HG03196 (cell line): ENCODE measurements around the gene AGAP1.
"Not testable (repeated sequence)": the region's sequence is repeated elsewhere in the genome, so short reads cannot be mapped to it uniquely, and the experiment has no call there.

Experiments used
- ATAC-seq: cut with Tn5 transposase; IDR thresholded peaks from one replicate; pipeline ENCODE4 v1.9.1; 2021; ENCODE audit not compliant: unreplicated experiment

Gene AGAP1

GRCh38 chr2:235926229-235926628 is 432.4 kb downstream of the AGAP1 start:
- no peak for ATAC-seq

GRCh38 chr2:235928751-235929370 is 435.0 kb downstream of the AGAP1 start:
- no peak for ATAC-seq

GRCh38 chr2:235930701-235931100 is 436.9 kb downstream of the AGAP1 start:
- no peak for ATAC-seq

- no peak for ATAC-seq
Observed at GRCh38 chr2:235931676-235932075, 437.8 kb downstream of the AGAP1 start.

GRCh38 chr2:235934059-235934773 is 440.4 kb downstream of the AGAP1 start:
- ATAC-seq, result no peak

GRCh38 chr2:235934774-235935484 is 441.1 kb downstream of the AGAP1 start:
- ATAC-seq, result no peak

- ATAC-seq, result no peak
Observed at GRCh38 chr2:235935773-235936172, 441.9 kb downstream of the AGAP1 start.

GRCh38 chr2:235936493-235936892 is 442.6 kb downstream of the AGAP1 start:
- no peak for ATAC-seq

GRCh38 chr2:235937087-235937486 is 443.2 kb downstream of the AGAP1 start:
- no peak for ATAC-seq

- no peak for ATAC-seq
Observed at GRCh38 chr2:235937526-235937925, 443.7 kb downstream of the AGAP1 start.

GRCh38 chr2:235937936-235938335 is 444.1 kb downstream of the AGAP1 start:
- ATAC-seq, result no peak

GRCh38 chr2:235938611-235939010 is 444.8 kb downstream of the AGAP1 start:
- ATAC-seq, result no peak

GRCh38 chr2:235939471-235939870 is 445.6 kb downstream of the AGAP1 start:
- ATAC-seq, result no peak

- ATAC-seq, result no peak
Observed at GRCh38 chr2:235940330-235940729, 446.5 kb downstream of the AGAP1 start.

GRCh38 chr2:235944591-235944990 is 450.7 kb downstream of the AGAP1 start:
- ATAC-seq, result no peak

GRCh38 chr2:235945608-235946140 is 451.8 kb downstream of the AGAP1 start:
- ATAC-seq, result no peak

- ATAC-seq, result no peak
Observed at GRCh38 chr2:235946590-235946989, 452.7 kb downstream of the AGAP1 start.

- not testable (repeated sequence) for ATAC-seq
Observed at GRCh38 chr2:235947055-235947454, 453.2 kb downstream of the AGAP1 start.

- ATAC-seq, result no peak
Observed at GRCh38 chr2:235949567-235950472, 456.0 kb downstream of the AGAP1 start.

- ATAC-seq, result no peak
Observed at GRCh38 chr2:235950473-235950809, 456.6 kb downstream of the AGAP1 start.

GRCh38 chr2:235951493-235951892 is 457.6 kb downstream of the AGAP1 start:
- ATAC-seq, result no peak
